Activated CD8-positive, alpha-beta memory T cell treated with anti-CD3 and anti-CD28 coated beads for 1 hour (primary cell): Measurements from ENCODE around the gene KLK8.

Source experiments
- DNase-seq, 2 donors: peaks; one replicate each; pipeline ENCODE4 v3.0.0-alpha.2; 2020; ENCODE audit warnings: low read depth in 1 of 2; ENCODE audit errors: extremely low read depth in 1 of 2

KLK8 gene, protein sequence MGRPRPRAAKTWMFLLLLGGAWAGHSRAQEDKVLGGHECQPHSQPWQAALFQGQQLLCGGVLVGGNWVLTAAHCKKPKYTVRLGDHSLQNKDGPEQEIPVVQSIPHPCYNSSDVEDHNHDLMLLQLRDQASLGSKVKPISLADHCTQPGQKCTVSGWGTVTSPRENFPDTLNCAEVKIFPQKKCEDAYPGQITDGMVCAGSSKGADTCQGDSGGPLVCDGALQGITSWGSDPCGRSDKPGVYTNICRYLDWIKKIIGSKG

DNA sequence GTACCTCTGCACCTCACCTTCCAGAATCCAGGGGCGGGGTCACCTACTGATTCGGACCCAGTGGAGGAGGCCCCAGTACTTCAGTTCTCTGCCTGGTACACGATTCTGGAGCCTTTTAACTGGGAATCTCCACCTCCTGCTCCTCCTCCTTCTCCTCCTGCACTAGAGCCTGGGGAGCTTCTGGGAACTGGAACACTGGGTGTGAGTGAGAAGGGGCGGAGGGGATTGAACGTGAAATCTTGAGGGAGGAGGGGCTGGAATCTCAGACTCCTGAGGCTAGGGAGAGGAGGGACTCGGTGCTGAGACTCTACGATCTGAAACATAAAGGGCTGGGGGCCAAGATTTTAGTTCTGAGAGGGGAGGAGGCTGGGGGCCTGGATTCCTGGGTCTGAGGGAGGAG lies at the start of gene KLK8:
Gene KLK8, minus strand, starts transcription at position 90 of the 400 bp plus-strand sequence. CDS start 437 bp downstream, outside the sequence.
- DNase-seq: no peak

DNA sequence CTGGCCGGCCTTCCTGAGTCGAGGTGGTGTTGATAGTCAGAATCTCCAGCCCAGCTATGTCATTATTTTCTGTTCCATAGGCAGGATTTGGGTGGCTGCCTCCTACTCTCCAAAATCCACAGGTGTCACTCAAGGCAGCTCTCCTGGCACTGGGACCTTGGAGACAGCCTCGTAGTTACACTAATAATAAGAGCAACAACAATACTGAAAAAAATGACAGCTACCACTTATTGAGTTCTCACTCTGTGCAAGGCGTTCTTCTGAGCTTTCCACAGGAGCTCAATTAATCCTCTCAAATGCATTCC lies 45.6 kb upstream of the KLK8 start:
- no peak for DNase-seq

DNA sequence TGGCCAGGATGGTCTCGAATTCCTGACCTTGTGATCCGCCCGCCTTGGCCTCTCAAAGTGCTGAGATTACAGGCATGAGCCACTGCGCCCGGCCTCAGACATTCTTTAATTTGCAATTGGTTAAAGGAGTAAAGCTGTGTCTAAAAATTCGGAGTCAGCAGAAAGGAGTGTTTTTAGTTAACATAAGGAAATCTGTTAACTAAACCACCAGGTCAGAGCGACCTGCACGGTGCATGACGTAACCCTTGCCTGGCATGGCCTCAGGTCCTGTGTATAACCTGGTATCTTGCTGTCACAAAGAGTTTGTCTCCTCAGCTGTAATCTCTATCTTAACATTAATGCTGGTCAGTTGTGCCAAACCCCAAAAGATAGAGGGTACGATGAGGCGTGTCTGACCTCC lies 42.9 kb upstream of the KLK8 start:
- DNase-seq: no peak

DNA sequence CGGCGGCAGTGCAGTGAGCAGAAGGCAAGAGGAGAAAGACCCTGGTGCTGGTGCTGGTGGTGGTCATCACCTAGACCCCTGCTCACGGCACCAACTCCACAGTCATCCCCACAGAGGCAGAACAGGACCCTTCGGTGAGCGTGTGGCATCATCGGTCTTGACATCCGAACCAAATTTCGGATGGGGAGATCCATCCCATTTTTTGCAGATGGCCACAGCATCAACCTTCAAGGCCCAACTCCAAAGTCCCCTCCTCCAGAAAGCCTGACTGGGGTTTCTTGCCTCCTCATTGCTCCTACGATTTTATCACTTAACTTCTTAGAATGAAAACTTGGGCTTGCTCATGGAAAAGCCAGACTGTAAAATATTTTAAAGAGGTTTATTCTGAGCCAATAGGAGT lies 42.1 kb upstream of the KLK8 start:
- no peak for DNase-seq

DNA sequence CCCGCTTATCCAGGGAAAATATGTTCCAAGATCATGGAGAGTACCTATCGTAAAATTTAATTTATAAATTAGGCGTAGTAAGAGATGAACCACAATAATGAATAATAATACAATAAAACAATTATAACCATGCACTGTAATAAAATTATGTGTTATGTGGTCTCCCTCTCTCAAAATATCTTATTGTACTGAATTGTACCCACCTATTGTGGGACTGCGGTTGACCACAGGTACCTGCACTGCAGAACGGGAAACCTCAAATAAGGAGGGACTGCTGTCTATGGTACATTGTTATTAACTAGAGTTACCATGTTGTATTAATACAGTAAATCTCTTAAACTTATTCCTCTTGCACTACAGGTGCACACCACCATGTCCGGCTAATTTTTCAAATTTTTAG lies 38.7 kb upstream of the KLK8 start:
- no peak for DNase-seq

DNA sequence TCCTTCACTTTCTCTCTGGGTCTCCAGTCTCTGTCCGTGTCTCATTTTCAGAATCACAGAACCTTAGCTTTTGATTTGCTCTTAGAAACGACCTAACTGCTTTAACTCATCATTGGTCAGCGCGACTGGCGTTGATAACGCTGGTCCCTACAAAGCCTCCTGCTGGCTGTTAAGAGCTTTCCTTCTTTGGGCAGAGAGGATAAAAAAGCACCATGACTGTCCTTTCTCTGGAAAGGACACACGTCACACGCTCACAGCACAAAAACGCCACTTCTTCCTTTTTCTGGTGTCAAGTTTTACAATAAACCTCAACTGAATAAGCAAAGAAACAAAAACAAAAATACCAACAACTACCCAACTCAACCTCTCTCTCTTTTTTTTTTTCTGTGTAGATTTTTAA lies 35.1 kb upstream of the KLK8 start:
- DNase-seq: no peak

DNA sequence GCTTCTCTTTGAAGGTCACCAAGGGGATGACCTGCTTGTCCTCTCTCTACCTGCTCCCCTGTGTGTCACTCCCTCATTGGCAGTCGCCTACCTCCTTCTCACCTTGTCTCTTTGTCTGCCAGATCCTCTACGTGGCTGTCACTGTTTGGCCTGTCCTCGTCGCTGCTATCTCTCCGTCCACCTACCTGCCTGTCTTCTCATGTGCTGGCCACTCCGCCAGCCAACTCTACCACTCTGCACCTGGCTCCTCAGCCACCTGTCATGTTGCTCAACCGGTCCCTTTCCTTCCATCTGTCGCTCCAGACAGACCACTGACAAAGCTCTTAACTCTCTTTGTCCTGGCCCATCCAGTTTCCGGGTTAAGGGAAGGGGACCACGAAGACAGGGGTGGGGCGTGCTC lies 33.3 kb upstream of the KLK8 start, which contains the start of gene KLK12:
Gene KLK12, minus strand, starts transcription at position 299 of the 400 bp plus-strand sequence. CDS start 381 bp downstream, outside the sequence.
- no peak for DNase-seq

DNA sequence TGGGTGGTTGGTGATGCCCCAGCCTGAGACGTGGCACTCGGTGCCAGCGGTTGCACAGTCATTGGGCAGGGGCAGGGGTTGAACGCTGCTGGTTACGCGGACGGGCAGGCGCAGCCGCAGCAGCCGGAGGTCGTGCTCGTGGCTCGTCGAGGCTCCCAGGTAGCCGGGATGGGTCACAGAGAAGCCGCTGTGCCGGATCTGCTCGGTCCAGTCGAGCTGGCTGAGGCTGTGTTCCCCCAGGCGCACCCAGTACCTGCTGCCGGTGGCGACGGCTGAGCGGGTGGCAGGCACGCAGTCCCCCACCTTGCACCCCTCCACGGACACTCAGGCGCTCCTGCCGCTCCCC lies 30.4 kb upstream of the KLK8 start:
- DNase-seq: no peak

DNA sequence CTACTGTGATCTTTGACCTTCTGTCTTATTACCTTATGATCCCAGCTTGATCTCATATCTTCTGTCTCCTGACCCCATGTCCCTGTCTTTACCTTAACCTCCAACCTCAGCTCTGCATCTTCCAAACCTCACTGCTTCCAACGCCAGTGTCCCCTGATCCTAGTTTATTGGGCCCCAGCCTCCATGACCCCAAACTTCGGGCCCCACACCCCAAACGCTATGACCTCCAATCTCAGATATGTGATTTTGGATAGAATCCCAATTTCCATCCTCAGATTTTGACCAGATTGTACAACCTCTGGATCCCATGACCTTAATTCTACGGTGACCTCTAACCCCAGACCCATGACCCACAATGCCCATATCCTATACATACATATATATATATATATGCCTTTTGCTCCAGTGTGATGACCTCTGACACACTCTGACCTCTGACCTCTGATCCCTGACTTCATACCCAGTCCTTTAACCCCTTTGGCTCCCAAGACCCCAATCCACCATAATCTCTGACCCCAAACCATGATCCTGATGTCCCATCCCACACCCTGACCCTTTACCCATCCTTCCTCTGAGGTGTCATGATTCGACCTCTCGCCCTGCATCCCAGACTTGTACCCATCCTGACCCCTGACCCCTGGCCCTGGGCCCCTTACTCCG lies 29.9 kb upstream of the KLK8 start:
- no peak for DNase-seq

DNA sequence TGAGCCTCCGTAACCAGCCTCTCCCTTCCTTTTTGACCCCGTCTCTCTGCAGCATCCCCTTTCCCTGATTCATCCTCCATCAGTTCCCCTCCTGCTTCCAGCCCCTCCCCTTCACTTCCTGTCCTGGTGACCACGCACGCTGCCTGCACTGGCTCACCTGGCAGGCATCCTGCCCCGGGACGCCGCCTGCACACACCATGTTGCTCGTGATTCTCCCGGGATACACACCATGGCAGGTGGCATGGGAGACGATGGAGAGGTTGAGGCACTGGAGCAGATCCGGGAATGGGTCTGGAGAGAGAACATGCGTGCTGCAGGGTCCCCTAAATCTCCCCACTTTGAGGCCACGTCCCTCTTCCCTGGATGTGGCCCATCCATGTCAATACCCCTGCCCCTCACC lies 29.2 kb upstream of the KLK8 start:
- DNase-seq: no peak

DNA sequence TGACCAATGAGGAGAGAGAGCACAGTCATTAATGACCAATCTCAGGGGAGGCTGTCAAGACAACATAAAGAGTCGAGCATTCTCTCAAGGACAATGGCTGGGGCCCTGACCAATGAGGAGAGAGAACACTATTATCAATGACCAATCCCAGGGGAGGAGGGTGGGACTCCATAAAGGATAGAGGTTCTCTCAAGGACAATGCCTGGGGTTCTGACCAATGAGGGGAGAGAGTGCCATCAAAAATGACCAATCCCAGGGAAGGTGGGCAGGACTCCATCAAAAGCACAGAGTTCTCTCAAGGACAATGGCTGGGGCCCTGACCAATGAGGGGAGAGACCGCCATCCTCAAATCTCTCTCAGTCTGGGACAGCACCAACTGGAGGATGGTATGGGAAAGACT lies 28.3 kb upstream of the KLK8 start:
- DNase-seq: no peak

DNA sequence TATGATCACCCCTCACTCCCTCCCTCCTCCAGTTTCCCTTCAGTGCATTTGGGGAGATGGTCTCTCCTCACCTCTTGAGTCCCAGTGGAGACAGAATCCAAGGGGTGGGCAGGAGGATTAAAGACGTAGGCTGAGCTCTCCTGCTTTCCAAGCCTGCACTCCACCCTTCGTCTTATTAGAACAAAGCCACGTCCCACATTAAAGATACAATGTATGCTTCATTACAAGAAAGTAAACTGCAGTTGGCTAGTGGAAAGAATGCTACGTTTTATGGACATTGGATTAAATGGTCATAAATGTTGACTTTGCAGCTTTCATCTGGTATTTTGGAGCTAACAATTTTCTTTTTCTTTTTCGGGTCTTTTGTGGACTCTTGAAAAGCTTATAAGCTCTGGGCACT lies 26.5 kb upstream of the KLK8 start:
- no peak for DNase-seq

DNA sequence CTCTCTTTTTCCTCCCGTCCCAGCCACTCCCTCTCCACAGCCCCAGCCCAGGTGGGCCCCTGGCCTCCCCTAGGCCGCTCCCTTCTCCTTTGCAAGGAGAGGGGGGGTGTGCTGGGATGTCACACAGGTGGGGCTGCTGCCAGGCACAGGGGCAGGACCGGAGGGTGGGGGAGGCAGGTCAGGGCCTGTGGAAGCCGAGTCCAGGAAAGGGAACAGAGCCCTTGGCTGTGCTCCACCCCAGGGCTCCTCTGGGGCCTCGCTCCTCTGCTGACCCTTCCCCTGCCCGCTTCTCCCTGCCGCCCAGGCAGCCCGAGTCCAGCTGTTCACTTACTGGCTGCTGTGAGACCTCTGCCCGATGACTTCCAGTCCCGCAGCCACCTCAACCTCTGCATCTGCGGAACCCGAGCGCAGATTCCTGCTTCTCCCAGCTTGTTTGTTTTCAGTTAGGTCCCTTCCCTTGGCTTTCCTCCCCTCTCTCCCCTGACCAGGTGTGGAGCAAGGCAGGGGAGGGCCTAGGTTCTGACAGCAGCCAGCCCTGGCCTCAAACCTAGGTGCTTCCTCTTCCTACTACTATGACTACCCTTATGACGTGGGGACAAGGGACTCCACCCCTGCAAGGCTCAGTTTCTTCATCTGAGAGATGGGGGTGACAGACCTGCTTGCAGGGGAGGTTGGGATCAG lies 25.9 kb upstream of the KLK8 start:
- DNase-seq: no peak

DNA sequence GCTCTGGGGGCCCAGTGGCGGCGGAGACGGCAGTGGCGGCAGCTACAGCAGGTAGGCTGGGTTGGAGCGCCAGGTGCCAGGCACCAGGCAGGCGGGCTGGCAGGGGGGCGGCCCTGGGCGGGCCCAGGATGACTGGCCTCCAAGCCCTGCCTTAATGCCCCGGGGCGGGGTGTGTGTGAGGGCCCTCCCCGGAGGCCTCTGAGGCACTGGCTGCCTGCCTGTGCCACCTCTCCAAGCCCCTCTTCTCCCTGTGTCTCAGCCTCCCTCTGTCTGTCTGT lies 25.1 kb upstream of the KLK8 start, which contains the start of gene KLK11:
Gene KLK11, minus strand, starts transcription at position 63 of the 278 bp plus-strand sequence. CDS start 985 bp downstream, outside the sequence.
- DNase-seq: no peak

DNA sequence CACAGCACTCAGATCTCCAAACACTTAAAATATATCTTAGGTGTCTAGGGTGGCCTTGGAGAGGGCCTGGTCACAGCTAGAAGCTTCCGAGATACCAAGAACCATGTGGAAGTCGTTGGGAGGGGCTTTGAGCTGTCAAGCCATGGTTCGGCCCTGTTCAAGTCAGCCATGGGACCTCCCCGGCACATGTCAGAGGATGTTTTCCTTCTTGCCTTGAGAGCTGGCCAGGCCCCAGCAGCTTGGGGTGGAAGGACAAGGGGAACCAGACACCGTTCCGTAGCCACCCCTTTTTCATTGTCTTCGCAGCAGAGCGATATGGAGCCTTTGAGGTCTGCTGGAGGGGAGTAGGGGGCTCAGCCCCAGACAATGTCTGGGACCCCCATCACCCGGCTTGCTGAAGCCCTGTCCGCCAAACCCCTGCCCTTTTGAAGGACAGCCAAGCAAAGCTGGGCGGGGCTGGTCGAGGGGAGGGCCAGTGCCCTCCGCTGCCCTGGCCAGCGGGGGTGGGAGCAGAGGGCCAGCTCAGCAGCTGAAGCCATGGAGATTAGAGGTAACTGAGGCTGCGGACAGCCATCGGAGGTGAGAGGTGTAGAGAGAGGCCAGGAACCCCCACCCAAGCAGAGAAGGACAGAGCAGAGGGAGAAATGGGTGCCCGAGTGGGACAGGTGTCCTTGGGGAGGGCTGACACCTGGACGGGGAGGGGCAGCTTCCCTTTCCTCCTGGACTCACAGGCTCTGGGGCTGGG lies 24.6 kb upstream of the KLK8 start:
- DNase-seq: no peak

DNA sequence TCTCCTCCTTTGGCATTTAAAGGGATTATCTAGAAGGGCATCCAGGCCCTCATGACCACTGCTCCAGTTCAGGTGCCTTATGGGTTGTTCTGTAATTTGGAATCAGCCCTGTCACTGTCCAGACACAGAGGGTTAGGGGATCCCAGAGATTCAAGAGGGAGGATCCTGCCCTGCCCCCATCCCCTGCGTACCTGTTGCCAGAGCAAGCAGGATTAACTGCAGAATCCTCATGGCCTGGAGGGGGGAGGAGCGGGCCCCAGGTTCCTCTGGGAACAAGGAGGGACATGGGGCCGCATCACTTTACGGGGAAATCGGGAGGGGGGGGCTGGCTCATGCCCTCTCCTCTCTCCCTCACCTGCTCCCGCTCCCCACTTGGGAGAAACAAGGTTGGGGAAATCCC lies 24.0 kb upstream of the KLK8 start:
- no peak for DNase-seq

DNA sequence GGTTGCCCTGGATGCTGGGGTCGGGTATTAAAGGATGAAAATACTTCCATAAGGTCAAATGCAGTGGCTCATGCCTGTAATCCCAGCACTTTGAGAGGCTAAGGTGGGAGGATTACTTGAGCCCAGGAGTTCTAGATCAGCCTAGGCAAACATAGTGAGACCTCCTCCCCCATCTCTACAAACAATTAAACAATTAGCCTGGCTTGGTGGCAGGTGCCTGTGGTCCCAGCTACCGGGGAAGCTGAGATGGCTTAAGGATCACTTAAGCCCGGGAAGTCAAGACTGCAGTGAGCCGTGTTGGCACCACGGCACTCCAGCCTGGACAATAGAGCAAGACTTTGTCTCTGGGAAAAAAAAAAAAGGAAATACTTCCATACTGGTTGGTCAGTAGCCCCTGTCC lies 23.5 kb upstream of the KLK8 start:
- no peak for DNase-seq

DNA sequence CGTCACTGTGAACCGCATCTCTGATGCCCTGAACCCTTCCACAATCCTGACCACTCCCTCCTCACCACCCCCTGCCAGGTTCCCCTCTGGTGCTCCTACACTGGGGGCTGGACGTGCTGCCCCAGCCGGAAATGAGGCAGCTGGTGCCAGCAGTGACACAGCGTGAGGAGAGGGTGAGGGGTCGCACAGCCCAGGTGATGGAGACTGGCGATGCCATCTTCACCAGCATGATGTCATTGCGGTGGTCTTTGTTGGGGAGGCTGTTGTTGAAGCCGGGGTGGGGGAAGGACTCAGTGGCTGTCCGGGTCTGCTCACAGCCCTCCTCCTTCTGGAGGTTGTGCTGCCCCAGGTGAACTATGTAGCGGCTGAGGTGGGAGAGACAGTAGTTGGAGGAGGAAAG lies 22.5 kb upstream of the KLK8 start:
- DNase-seq: no peak

DNA sequence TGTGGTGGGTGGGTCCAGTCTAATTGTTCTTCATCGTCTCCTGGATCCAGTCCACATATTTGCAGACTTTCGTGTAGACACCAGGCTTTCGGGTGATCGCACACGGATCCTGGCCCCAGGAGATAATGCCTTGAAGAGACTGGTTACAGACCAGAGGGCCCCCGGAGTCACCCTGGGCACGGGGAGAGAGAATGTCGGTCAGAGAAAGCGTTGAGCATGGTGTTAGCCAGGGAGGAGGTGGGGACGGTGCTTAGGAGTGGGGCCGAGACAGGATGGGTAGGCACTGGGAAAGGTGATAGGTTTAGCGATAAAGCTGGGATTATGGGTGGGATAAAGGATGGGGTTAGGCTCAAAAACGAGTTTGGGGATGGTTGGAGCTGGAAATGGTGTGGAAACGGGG lies 21.1 kb upstream of the KLK8 start:
- no peak for DNase-seq

DNA sequence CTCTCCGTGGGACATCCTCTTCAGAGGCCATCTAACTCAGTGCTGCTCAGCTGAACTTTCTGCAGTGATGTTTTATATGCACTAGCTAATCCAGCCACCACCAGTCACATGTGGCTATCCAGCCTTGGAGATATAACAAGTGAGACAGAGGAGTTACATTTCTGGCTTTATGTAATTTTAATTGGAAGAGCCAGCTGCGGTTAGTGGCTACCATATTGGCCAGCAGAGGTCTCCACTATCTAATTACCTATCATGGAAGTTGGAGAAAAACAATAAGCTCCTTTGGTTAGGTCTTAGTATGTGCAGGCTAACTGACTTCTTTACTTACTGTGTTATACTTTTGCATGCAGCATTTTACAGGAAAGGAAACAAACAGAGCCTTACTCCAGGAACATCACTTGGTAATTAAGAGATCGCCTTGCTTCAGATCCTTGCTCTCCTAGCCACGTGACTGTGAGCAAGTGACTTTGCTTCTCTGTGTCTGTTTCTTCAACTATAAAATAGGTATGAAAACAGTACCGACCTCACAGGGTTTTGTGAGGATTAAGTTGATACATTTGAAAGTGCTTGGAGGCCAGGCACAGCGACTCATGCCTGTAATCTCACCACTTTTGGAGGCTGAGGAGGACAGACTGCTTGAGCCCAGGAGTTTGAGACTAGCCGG lies 19.7 kb upstream of the KLK8 start:
- DNase-seq: no peak

DNA sequence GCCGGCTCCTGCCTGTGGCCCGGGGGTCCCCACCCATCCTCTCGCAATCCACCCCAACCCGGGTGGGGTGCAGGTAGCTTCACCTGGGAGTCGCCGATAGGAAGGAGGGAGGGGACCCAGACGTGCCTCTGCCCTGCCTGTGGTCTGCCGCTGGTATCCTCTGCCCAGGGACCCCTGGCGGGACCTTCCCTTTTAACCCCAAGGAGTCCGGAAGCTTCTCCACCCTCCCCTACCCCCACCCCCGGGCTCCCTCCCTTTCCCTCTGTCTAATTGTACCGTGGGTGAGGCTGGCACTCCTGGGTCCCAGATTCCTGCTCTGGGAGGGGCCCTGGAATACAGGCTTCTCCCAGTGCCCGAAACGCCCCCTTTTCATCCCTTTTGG lies 18.1 kb upstream of the KLK8 start, which contains the start of gene KLK10:
Gene KLK10, minus strand, starts transcription at position 166 of the 382 bp plus-strand sequence. CDS start 579 bp downstream, outside the sequence.
- DNase-seq: no peak
